ENCODE measurements around the gene C3orf38. TPM values are rescaled to one million over a fixed set of nuclear protein-coding genes. Genes with fewer than 3 reads are reported as not detected.

Gene C3orf38
- total and polyA plus RNA-seq, 9 of the 15 experiments (the other 6 are each of a cell fraction or from before 2014, with no cell fraction given) = 8.7 to 22.1 (median 16.2) TPM

DNA sequence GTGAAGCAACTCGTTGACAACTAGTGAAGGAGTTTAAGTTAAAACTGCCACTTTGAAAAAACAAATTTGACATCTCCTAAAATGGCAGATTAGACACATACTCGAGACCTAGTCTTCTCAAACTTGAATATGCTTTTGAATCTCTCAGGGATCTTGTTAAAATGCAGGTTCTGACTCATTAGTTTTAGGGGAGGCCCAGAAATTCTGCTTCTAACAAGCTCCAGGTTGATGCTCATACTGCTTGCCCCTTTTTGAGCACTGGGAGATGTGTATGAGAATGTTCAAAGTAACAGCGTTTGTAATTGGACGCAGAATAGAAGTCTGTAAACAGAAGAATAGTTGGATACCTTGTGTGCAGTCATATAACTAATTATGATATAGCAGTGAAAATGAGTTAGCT lies 1.6 kb downstream of the C3orf38 start:
- intact Hi-C loops (cut with micrococcal nuclease) (no loop called here), in situ Hi-C loops (cut with MboI) (no loop called here)
- no TSS peak for BruUV-seq (replicated peaks)
- CTCF ChIA-PET (ENCODE audit: low intra/inter-chr PET ratio) = no interaction called here
- 12% methylated on average over 4 of the region's 4 CpGs for WGBS (ENCODE audit: insufficient coverage, low coverage, missing lambda C conversion rate)
- peak overlapping the region; percentile 93 for H3K4me3 ChIP-seq
- no peaks in the 10 kb centered on the region for H3K27me3 ChIP-seq (ENCODE audit: control insufficient read depth in 2 of 2, insufficient read depth in 2 of 2, low read length in 2 of 2)
- no peak overlapping the region for H2AFZ ChIP-seq (ENCODE audit: low read depth, low read length)
- H3K36me3 ChIP-seq (ENCODE audit: control insufficient read depth, insufficient read depth, low read length) = peaks cover 27% of the 10 kb centered on the region
- TF ChIP-seq NCOR1 (IDR thresholded peaks at IDR 0.05) (no peak), ARID1B (IDR thresholded peaks at IDR 0.05) (no peak), HNRNPUL1 (IDR thresholded peaks at IDR 0.05; ENCODE audit: low read length) (no peak), MXI1 (IDR thresholded peaks at IDR 0.05; ENCODE audit: low read depth, low read length) (no peak), CBFA2T3 (IDR thresholded peaks at IDR 0.05) (no peak), ZC3H11A (IDR thresholded peaks at IDR 0.05; ENCODE audit: low read depth, low read length) (no peak)
- no peaks in the 10 kb centered on the region for H3K9me3 ChIP-seq (replicated peaks; ENCODE audit: control insufficient read depth, insufficient read depth, low read depth, low read length)
- no peaks in the 10 kb centered on the region for H4K20me1 ChIP-seq (replicated peaks; ENCODE audit: control insufficient read depth, insufficient read depth, low read length)
- no peak for ATAC-seq
- POLR2A ChIA-PET = interaction anchor here (0.8 to 1.7 kb wide), 2 partner anchors 92 to 353 kb away, joined by 4 read pairs; partner anchors contain the start of genes CGGBP1 and ZNF654
- DNase-seq (ENCODE audit: extremely low read depth in 1 of 4, low spot score in 3 of 4) = no peak
- H3K9me1 ChIP-seq (ENCODE audit: control insufficient read depth, insufficient read depth, low read length) = no peaks in the 10 kb centered on the region
- H3K4me2 ChIP-seq (ENCODE audit: insufficient read depth, low read length) = peak overlapping the region; percentile 76
- H3K4me1 ChIP-seq (replicated peaks in 1 of 2; ENCODE audit: control insufficient read depth in 2 of 2, insufficient read depth in 2 of 2, low read length in 2 of 2) = peaks cover 5 to 8% of the 10 kb centered on the region in 2 experiments; a peak in 2 of 5 replicates
- FAIRE-seq = no peak
- peak overlapping the region in 1 of 2 experiments; percentile 91; a peak in 2 of 4 replicates for H3K9ac ChIP-seq (ENCODE audit: insufficient read depth in 1 of 2, low read depth in 2 of 2, low read length in 2 of 2)
- peak overlapping the region; percentile 13; the same call in 1 of the 3 replicates for H3K27ac ChIP-seq (ENCODE audit: extremely low read depth, low read depth, low read length)
- H3K79me2 ChIP-seq (ENCODE audit: control insufficient read depth, insufficient read depth, low read length) = peaks cover 83% of the 10 kb centered on the region

DNA sequence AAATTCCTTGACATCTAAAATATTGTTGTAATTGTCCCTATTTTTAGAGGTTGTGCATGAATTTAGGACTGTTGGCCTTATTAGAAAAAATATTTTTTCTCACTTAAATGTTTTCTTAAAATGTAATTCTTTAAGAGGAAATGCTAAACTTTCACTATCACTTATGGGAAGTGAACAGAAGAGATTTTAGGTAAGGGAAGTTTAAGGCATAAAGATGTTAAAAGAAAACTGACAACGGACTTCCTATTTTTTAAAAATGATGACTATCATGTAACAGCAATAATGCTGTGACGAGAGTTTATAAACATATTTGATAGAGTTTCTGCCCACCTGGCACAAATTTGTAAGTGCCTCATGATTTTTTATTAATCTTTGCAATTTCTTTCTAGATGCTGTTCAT lies 3.1 kb downstream of the C3orf38 start:
- Histone ChIP-seq H3K79me2 (ENCODE audit: control insufficient read depth, insufficient read depth, low read length) (peaks cover 83% of the 10 kb centered on the region), H2AFZ (ENCODE audit: low read depth, low read length) (no peak overlapping the region), H3K27ac (ENCODE audit: extremely low read depth, low read depth, low read length) (no peak overlapping the region), H3K4me2 (ENCODE audit: insufficient read depth, low read length) (no peak overlapping the region), H3K9ac (ENCODE audit: insufficient read depth in 1 of 2, low read depth in 2 of 2, low read length in 2 of 2) (no peak overlapping the region), H3K36me3 (ENCODE audit: control insufficient read depth, insufficient read depth, low read length) (peaks cover 42% of the 10 kb centered on the region), H3K4me3 (no peak overlapping the region), H3K9me3 (replicated peaks; ENCODE audit: control insufficient read depth, insufficient read depth, low read depth, low read length) (no peaks in the 10 kb centered on the region), H3K4me1 (replicated peaks in 1 of 2; ENCODE audit: control insufficient read depth in 2 of 2, insufficient read depth in 2 of 2, low read length in 2 of 2) (no peaks in the 10 kb centered on the region; a peak in 2 of 5 replicates), H3K9me1 (ENCODE audit: control insufficient read depth, insufficient read depth, low read length) (no peaks in the 10 kb centered on the region), H3K27me3 (ENCODE audit: control insufficient read depth in 2 of 2, insufficient read depth in 2 of 2, low read length in 2 of 2) (no peaks in the 10 kb centered on the region), H4K20me1 (replicated peaks; ENCODE audit: control insufficient read depth, insufficient read depth, low read length) (no peaks in the 10 kb centered on the region)
- in situ Hi-C loops (cut with MboI) (no loop called here), intact Hi-C loops (cut with micrococcal nuclease) (no loop called here)
- 79% methylated on average over 2 of the region's 2 CpGs for WGBS (ENCODE audit: insufficient coverage, low coverage, missing lambda C conversion rate)
- DNase-seq (ENCODE audit: extremely low read depth in 1 of 4, low spot score in 3 of 4) (no peak), ATAC-seq (no peak), FAIRE-seq (no peak)
- no TSS peak for BruUV-seq (replicated peaks)
- ChIA-PET CTCF (ENCODE audit: low intra/inter-chr PET ratio) (no interaction called here), POLR2A (no interaction called here)
- TF ChIP-seq MYBL2 (IDR thresholded peaks at IDR 0.05; ENCODE audit: low read depth) = no peak
- no peak for TF ChIP-seq MYBL2 (CRISPR knock-in tag; IDR thresholded peaks at IDR 0.05; ENCODE audit: borderline replicate concordance)
- no peak for TF ChIP-seq POU5F1 (IDR thresholded peaks at IDR 0.05; ENCODE audit: borderline replicate concordance, low read depth, low read length, partially characterized antibody)
- no peak for TF ChIP-seq TEAD4 (IDR thresholded peaks at IDR 0.05; ENCODE audit: low read length)
- no peak for TF ChIP-seq TEAD4 (CRISPR knock-in tag; IDR thresholded peaks at IDR 0.05; ENCODE audit: borderline replicate concordance)
- no peak for TF ChIP-seq ZKSCAN1 (IDR thresholded peaks at IDR 0.05; ENCODE audit: low read depth, low read length)
- no peak for TF ChIP-seq ZNF408 (CRISPR knock-in tag; IDR thresholded peaks at IDR 0.05; ENCODE audit: low read depth)
- TF ChIP-seq JUND (IDR thresholded peaks at IDR 0.05; ENCODE audit: borderline replicate concordance, low read depth, low read length) = no peak
- TF ChIP-seq JUND (tag; IDR thresholded peaks at IDR 0.05; ENCODE audit: borderline replicate concordance, low read depth, low read length) = no peak
- no peak for TF ChIP-seq TBL1XR1 (IDR thresholded peaks at IDR 0.05; ENCODE audit: low read length in 2 of 2)
- no peak for TF ChIP-seq MBD2 (IDR thresholded peaks at IDR 0.05; ENCODE audit: borderline replicate concordance, low read depth)
